Hepatocyte (in vitro differentiated cells): ENCODE results near the gene MYO18B. TPM values are rescaled to one million over a fixed set of nuclear protein-coding genes. Genes with fewer than 3 reads are reported as not detected.

ENCODE experiments used
- DNase-seq: peaks from one replicate; pipeline ENCODE4 v3.0.0-alpha.2; 2016; ENCODE audit warnings: low spot score
- H2AFZ ChIP-seq: fragments of 200-600 bp; sonication (generic); 2 replicates; pipeline ENCODE4 v1.6.0; 2016; ENCODE audit warnings: antibody characterized with exemption, mild to moderate bottlenecking
- H3K27ac ChIP-seq: fragments of 200-600 bp; sonication (generic); 2 replicates; pipeline ENCODE4 v1.5.1; 2016; ENCODE audit warnings: mild to moderate bottlenecking
- H3K27me3 ChIP-seq: fragments of 200-600 bp; sonication (generic); 2 replicates; pipeline ENCODE4 v1.6.1; 2016
- H3K36me3 ChIP-seq: fragments of 200-600 bp; sonication (generic); replicated peaks from 2 replicates; pipeline ENCODE4 v1.5.1; 2016; ENCODE audit warnings: low read depth; ENCODE audit not compliant: insufficient read depth
- H3K4me1 ChIP-seq: fragments of 200-600 bp; sonication (generic); 2 replicates; pipeline ENCODE4 v1.5.1; 2016; ENCODE audit warnings: mild to moderate bottlenecking, moderate library complexity; ENCODE audit not compliant: insufficient read depth
- H3K4me2 ChIP-seq: fragments of 200-600 bp; sonication (generic); 2 replicates; pipeline ENCODE4 v1.6.0; 2016
- H3K4me3 ChIP-seq: fragments of 200-600 bp; sonication (generic); 2 replicates; pipeline ENCODE4 v1.5.1; 2016; ENCODE audit warnings: mild to moderate bottlenecking
- H3K79me2 ChIP-seq: fragments of 200-600 bp; sonication (generic); 2 replicates; pipeline ENCODE4 v1.6.0; 2017; ENCODE audit warnings: mild to moderate bottlenecking
- H3K9me2 ChIP-seq: fragments of 200-600 bp; sonication (generic); replicated peaks from 2 replicates; pipeline ENCODE4 v1.6.0; 2017; ENCODE audit warnings: mild to moderate bottlenecking; ENCODE audit not compliant: insufficient read depth
- H3K9me3 ChIP-seq: fragments of 200-600 bp; sonication (generic); 2 replicates; pipeline ENCODE4 v1.5.1; 2016; ENCODE audit warnings: low read depth, mild to moderate bottlenecking
- H4K20me1 ChIP-seq: fragments of 200-600 bp; sonication (generic); 2 replicates; pipeline ENCODE4 v1.6.0; 2016; ENCODE audit warnings: mild to moderate bottlenecking; ENCODE audit not compliant: insufficient read depth, poor library complexity, severe bottlenecking
- CTCF ChIP-seq: fragments of 200-600 bp; sonication (generic); IDR thresholded peaks from 2 replicates; pipeline ENCODE4 v1.5.1; 2016; ENCODE audit warnings: antibody characterized with exemption, mild to moderate bottlenecking; ENCODE audit not compliant: poor library complexity
- EZH2 ChIP-seq: fragments of 200-600 bp; sonication (generic); IDR thresholded peaks from 2 replicates; pipeline ENCODE4 v1.6.1; 2016; ENCODE audit warnings: antibody characterized with exemption, mild to moderate bottlenecking, borderline replicate concordance
- EZH2phosphoT487 ChIP-seq: fragments of 200-600 bp; sonication (generic); IDR thresholded peaks from one replicate; pipeline ENCODE4 v1.6.1; 2018; ENCODE audit warnings: antibody characterized with exemption, mild to moderate bottlenecking, low read depth, moderate library complexity; ENCODE audit not compliant: unreplicated experiment, severe bottlenecking
- WGBS: methylation state at CpG from one replicate; pipeline ENCODE4 v1.1.6; 2016; ENCODE audit warnings: low lambda C conversion rate; ENCODE audit errors: missing lambda C conversion rate; 5-methylcytosine and 5-hydroxymethylcytosine counted together
- polyA plus RNA-seq: library from polyadenylated mRNA; unstranded; fragments of >200 nt; fragmentation: Nextera tagmentation; extraction: Ambion mirVana; gene quantifications from 2 replicates; pipeline ENCODE4 v1.2.1, GENCODE V29; 2016
- total RNA-seq: library from RNA; depleted of rRNA; stranded (reverse); fragments of >200 nt; gene quantifications from 2 replicates; pipeline ENCODE4 v1.2.3, GENCODE V29; 2014

Gene MYO18B
- total and polyA plus RNA-seq, 2 experiments from 2014 or later = 0.23 TPM; not detected in 1

- Histone ChIP-seq H3K9me3 (no peaks in the 10 kb centered on the region), H4K20me1 (no peaks in the 10 kb centered on the region), H3K27ac (no peak overlapping the region), H3K27me3 (no peaks in the 10 kb centered on the region), H3K36me3 (no peaks in the 10 kb centered on the region), H3K4me1 (no peaks in the 10 kb centered on the region), H3K4me3 (no peak overlapping the region), H3K4me2 (no peak overlapping the region), H3K79me2 (no peaks in the 10 kb centered on the region), H3K9me2 (no peaks in the 10 kb centered on the region), H2AFZ (no peak overlapping the region)
- WGBS = 89% methylated on average over 9 of the region's 9 CpGs
- no peak for TF ChIP-seq CTCF
- no peak for TF ChIP-seq EZH2
- no peak for TF ChIP-seq EZH2phosphoT487
- no peak for DNase-seq
Measured at GRCh38 chr22:25837288-25837900, 95.4 kb downstream of the MYO18B start.

GRCh38 chr22:25838960-25839741 lies 97.2 kb downstream of the MYO18B start:
- H3K36me3 ChIP-seq = no peaks in the 10 kb centered on the region
- WGBS = 89% methylated on average over 12 of the region's 12 CpGs
- H3K9me2 ChIP-seq = no peaks in the 10 kb centered on the region
- no peaks in the 10 kb centered on the region for H3K9me3 ChIP-seq
- H2AFZ ChIP-seq = no peak overlapping the region
- TF ChIP-seq CTCF (no peak), EZH2phosphoT487 (no peak), EZH2 (no peak)
- H3K4me3 ChIP-seq = no peak overlapping the region
- H4K20me1 ChIP-seq = no peaks in the 10 kb centered on the region
- no peak overlapping the region for H3K27ac ChIP-seq
- no peaks in the 10 kb centered on the region for H3K27me3 ChIP-seq
- H3K4me2 ChIP-seq = no peak overlapping the region
- no peak for DNase-seq
- H3K79me2 ChIP-seq = no peaks in the 10 kb centered on the region
- no peaks in the 10 kb centered on the region for H3K4me1 ChIP-seq

- H3K9me3 ChIP-seq = no peaks in the 10 kb centered on the region
- WGBS = 83% methylated on average over 6 of the region's 6 CpGs
- TF ChIP-seq CTCF (no peak), EZH2 (no peak), EZH2phosphoT487 (no peak)
- H2AFZ ChIP-seq = no peak overlapping the region
- no peaks in the 10 kb centered on the region for H3K4me1 ChIP-seq
- no peaks in the 10 kb centered on the region for H4K20me1 ChIP-seq
- H3K4me3 ChIP-seq = no peak overlapping the region
- DNase-seq = no peak
- no peaks in the 10 kb centered on the region for H3K36me3 ChIP-seq
- H3K27ac ChIP-seq = no peak overlapping the region
- no peak overlapping the region for H3K4me2 ChIP-seq
- H3K9me2 ChIP-seq = no peaks in the 10 kb centered on the region
- H3K79me2 ChIP-seq = no peaks in the 10 kb centered on the region
- no peaks in the 10 kb centered on the region for H3K27me3 ChIP-seq
Measured at GRCh38 chr22:25839755-25840154, 97.8 kb downstream of the MYO18B start.
